GM08714 (cell line): ENCODE data around the gene EBF4.
"Not testable (repeated sequence)": the region's sequence is repeated elsewhere in the genome, so short reads cannot be mapped to it uniquely, and the experiment has no call there.

ENCODE experiments used
- H3K4me3 ChIP-seq: fragments of 200-500 bp; sonication (Bioruptor generic); 2 replicates; pipeline ENCODE4 v1.5.1; 2014; ENCODE audit warnings: mild to moderate bottlenecking, low read length, inconsistent platforms
- ZNF274 ChIP-seq: IDR thresholded peaks from 2 replicates; pipeline ENCODE4 v1.6.1; 2012; ENCODE audit warnings: mild to moderate bottlenecking, low read depth, low read length

Gene EBF4

DNA sequence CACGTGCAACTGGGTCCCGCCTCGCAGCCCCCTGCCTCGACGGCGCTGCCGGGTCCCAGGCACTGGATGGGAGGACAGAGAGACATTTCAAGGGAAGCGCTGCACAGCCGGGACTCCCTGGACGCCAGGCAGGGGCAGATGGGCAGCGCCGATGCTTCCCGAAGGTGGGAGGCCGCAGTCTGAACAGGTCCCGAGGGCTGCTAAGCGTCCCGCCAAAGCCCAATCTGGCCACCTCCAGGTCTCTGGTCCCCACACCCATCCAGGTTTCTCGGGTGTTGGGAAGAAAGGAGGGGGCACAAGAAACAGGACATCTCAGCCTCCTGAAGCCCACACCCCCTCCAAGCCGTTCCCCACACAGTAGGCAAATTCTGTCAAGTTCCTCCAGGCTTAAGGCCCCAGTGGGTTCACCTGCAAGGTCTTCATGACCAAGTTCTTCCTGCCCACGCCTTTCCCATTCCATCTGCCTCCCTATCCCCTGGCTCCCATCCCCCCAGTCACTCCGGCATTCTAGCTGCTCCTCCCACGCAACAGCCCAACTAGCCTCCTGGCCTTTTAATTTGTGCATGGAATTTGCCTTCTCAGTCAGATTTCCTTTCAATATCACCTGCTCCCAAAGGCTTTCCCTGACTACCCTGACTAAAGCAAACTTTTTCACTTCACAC, 113.2 kb downstream of the EBF4 start:
- no peak for TF ChIP-seq ZNF274
- H3K4me3 ChIP-seq: no peak overlapping the region

DNA sequence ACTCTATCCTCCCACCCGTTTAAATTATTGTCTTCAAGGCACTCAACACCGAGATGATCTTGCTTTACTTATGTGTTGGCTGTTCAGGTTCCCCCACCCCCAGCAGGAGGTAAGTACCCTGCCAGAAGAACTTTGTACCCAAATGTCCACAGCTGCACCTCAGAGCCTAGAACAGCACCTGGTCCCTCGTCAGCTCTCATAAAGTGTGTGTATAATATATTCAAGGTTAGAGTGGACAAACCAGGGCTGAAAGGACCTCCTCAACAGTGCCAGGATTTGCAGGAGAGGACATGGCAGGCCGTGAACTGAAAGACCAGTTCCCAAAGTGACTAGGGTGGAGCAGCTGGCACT, 113.7 kb downstream of the EBF4 start:
- H3K4me3 ChIP-seq: no peak overlapping the region
- no peak for TF ChIP-seq ZNF274

GRCh38 chr20:2807019-2807418, 114.4 kb downstream of the EBF4 start:
- no peak for TF ChIP-seq ZNF274
- no peak overlapping the region for H3K4me3 ChIP-seq

DNA sequence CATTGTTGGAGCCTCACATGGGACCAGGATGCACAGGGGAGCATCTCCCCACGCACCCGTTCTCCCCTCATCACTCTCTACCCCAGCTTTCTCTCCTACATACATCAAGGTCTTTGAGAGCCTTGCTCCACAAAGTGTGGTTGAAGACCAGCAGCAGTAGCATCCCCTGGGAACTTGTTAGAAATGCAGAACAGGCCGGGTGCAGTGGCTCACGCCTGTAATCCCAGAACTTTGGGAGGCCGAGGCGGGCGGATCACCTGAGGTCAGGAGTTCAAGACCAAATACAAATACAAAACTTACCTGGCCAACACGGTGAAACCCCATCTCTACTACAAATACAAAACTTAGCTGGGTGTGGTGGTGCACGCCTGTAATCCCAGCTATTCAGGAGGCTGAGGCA, 115.3 kb downstream of the EBF4 start:
- H3K4me3 ChIP-seq: not testable (repeated sequence)

DNA sequence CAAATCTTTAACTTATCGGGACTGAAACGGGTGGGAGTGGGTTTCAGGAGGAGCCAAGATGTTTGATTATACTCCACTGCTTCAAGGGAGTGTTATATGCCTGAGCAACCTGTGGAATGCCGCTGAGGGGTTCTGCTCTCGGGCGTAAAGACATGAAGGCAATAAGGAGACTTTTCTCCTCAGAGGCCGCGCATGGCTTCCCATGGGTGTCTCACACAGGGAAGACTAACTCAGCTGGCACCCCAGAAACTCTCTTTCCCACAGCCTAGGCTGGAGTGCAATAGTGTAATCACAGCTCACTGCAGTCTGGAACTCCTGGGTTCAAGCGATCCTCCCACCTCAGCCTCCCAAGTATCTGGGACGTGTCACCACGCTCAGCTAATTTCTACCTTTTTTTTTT, 117.1 kb downstream of the EBF4 start:
- TF ChIP-seq ZNF274: no peak
- no peak overlapping the region for H3K4me3 ChIP-seq
